Karpas-422 (cell line): Measurements from ENCODE around the gene FOXF1. TPM values are rescaled to one million over a fixed set of nuclear protein-coding genes. Genes with fewer than 3 reads are reported as not detected.

Experiments
- DNase-seq: peaks from one replicate; pipeline ENCODE4 v3.0.0-alpha.2; 2015
- H2AFZ ChIP-seq: fragments of 200-600 bp; sonication (generic); 2 replicates; pipeline ENCODE4 v1.6.1; 2014; ENCODE audit warnings: antibody characterized with exemption, low read length, mixed read lengths
- H3K27ac ChIP-seq: fragments of 200-600 bp; sonication (generic); 2 replicates; pipeline ENCODE4 v1.5.1; 2014; ENCODE audit warnings: mild to moderate bottlenecking, low read length, moderate library complexity
- H3K27me3 ChIP-seq: fragments of 200-600 bp; sonication (generic); 2 replicates; pipeline ENCODE4 v1.6.1; 2014; ENCODE audit warnings: low read length, mixed read lengths
- H3K36me3 ChIP-seq: fragments of 200-600 bp; sonication (generic); 2 replicates; pipeline ENCODE4 v1.6.1; 2014; ENCODE audit warnings: low read length, mixed read lengths; ENCODE audit not compliant: insufficient read depth
- H3K4me1 ChIP-seq: fragments of 200-600 bp; sonication (generic); 2 replicates; pipeline ENCODE4 v1.6.1; 2014; ENCODE audit warnings: mild to moderate bottlenecking, low read length, mixed read lengths
- H3K4me2 ChIP-seq: fragments of 200-600 bp; sonication (generic); 2 replicates; pipeline ENCODE4 v1.6.1; 2014; ENCODE audit warnings: low read length, low read depth, mild to moderate bottlenecking; ENCODE audit not compliant: poor library complexity, severe bottlenecking
- H3K4me3 ChIP-seq: fragments of 200-600 bp; sonication (generic); 2 replicates; pipeline ENCODE4 v1.5.1; 2014; ENCODE audit warnings: mild to moderate bottlenecking, antibody characterized with exemption, low read length, mixed read lengths
- H3K79me2 ChIP-seq: fragments of 200-600 bp; sonication (generic); 2 replicates; pipeline ENCODE4 v1.6.1; 2014; ENCODE audit warnings: mild to moderate bottlenecking, low read length, mixed read lengths
- H3K9ac ChIP-seq: fragments of 200-600 bp; sonication (generic); 2 replicates; pipeline ENCODE4 v1.6.0; 2014; ENCODE audit warnings: low read length
- H3K9me2 ChIP-seq: fragments of 200-600 bp; sonication (generic), shearing (Covaris generic); replicated peaks from 2 replicates; pipeline ENCODE4 v1.6.0; 2014; ENCODE audit warnings: mild to moderate bottlenecking, low read length, moderate library complexity; ENCODE audit not compliant: insufficient read depth
- H3K9me3 ChIP-seq: fragments of 300-700, 200-600 bp; sonication (generic); 2 replicates; pipeline ENCODE4 v1.6.1; 2014; ENCODE audit warnings: low read length, mixed read lengths
- H4K20me1 ChIP-seq: fragments of 200-600 bp; sonication (generic); 2 replicates; pipeline ENCODE4 v1.6.1; 2014; ENCODE audit warnings: mild to moderate bottlenecking, antibody characterized with exemption, low read length, low read depth; ENCODE audit not compliant: insufficient read depth
- total RNA-seq: library from RNA; depleted of rRNA; stranded (reverse); fragments of >200 nt; shearing (Covaris generic); gene quantifications from 2 replicates; pipeline ENCODE4 v1.2.3, GENCODE V29; 2014; ENCODE audit warnings: low replicate concordance; rRNA removed

The FOXF1 gene
- total RNA-seq, result not detected in 2 replicates

DNA sequence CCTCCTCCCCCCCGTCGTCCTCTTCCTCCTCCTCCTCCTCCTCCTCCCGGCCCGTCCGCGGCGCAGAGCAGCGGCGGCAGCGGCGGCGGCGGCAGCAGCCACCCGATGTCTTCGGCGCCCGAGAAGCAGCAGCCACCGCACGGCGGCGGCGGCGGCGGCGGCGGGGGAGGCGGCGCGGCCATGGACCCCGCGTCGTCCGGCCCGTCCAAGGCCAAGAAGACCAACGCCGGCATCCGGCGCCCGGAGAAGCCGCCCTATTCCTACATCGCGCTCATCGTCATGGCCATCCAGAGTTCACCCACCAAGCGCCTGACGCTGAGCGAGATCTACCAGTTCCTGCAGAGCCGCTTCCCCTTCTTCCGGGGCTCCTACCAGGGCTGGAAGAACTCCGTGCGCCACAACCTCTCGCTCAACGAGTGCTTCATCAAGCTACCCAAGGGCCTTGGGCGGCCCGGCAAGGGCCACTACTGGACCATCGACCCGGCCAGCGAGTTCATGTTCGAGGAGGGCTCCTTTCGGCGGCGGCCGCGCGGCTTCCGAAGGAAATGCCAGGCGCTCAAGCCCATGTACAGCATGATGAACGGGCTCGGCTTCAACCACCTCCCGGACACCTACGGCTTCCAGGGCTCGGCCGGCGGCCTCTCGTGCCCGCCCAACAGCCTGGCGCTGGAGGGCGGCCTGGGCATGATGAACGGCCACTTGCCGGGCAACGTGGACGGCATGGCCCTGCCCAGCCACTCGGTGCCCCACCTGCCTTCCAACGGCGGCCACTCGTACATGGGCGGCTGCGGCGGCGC is at the start of gene FOXF1:
TSS of gene FOXF1 (plus strand) at position 63 of the 797 bp plus-strand sequence. CDS start at position 106, 43 bp downstream.
- DNase-seq, result no peak
- Histone ChIP-seq H4K20me1 (no peaks in the 10 kb centered on the region), H3K9me3 (no peaks in the 10 kb centered on the region), H3K4me1 (no peaks in the 10 kb centered on the region), H3K27ac (no peak within 1 kb of the TSS), H3K9ac (no peak within 1 kb of the TSS), H3K4me3 (no peak within 1 kb of the TSS), H3K27me3 (no peaks in the 10 kb centered on the region), H3K36me3 (no peaks in the 10 kb centered on the region), H3K79me2 (no peaks in the 10 kb centered on the region), H2AFZ (no peak within 1 kb of the TSS), H3K9me2 (no peaks in the 10 kb centered on the region), H3K4me2 (no peak within 1 kb of the TSS)

DNA sequence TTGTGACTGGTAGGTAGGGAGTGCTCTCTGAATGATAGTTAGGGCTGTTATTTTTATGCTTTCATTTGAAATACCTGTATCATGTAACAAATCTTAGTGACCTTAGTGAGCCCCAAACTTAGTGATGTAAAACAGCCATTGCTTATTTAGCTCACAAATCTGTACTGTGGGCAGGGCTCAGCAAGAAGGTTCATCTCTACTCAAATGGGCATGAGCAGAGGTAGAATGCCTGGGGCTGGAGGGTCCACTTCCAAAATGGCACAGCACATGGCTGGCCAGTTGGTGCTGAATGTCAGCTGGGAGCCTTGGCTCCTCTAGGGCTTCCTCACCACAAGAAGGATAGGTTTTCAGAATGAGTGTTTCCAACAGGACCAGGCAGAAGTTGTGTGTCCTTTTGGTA is 49.3 kb upstream of the FOXF1 start:
- Histone ChIP-seq H3K4me3 (no peak overlapping the region), H4K20me1 (no peaks in the 10 kb centered on the region), H3K36me3 (no peaks in the 10 kb centered on the region), H3K4me1 (no peaks in the 10 kb centered on the region), H3K9me2 (no peaks in the 10 kb centered on the region), H3K9me3 (peaks cover 20% of the 10 kb centered on the region), H3K27ac (no peak overlapping the region), H3K27me3 (no peaks in the 10 kb centered on the region), H3K9ac (no peak overlapping the region), H3K4me2 (no peak overlapping the region), H2AFZ (no peak overlapping the region), H3K79me2 (no peaks in the 10 kb centered on the region)
- DNase-seq, result no peak

DNA sequence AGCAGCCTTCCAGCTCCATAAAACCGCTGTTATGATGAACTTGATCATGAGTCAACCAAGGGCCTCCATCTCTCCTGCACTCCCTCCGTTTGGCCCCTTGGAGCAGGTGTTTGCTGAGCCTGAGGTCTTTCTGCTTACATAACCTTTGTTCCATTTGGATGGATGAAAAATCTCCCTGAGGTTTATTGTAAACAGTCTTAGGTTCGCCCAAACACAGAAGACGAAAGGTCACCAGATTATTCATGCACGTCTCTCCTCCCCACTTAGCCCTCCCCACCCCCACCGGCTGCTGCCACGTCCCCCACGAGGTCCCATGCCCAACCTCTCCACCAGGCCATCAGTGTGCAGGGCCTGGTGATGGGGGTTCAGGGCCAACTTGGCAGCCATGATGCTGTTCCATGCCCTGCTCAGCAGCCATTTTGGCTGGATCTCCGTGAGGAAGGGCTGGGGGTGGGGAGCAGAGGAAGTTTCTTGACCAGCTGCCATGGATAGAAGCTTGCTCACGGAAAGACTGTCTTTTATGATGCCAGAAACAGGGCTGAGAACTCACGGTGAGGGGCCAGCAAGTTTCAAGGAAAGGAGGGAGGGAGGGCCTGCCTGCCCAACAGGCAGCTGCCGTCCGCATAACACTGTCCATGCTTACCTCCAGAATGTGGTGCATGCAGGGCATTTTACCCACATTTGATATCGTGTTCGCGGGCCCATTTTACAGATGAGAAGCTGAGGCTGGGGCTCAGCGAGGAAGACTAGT is 47.8 kb upstream of the FOXF1 start:
- Histone ChIP-seq H3K36me3 (no peaks in the 10 kb centered on the region), H2AFZ (no peak overlapping the region), H3K9me2 (no peaks in the 10 kb centered on the region), H3K4me1 (no peaks in the 10 kb centered on the region), H3K4me2 (no peak overlapping the region), H3K27me3 (no peaks in the 10 kb centered on the region), H3K79me2 (no peaks in the 10 kb centered on the region), H3K27ac (no peak overlapping the region), H4K20me1 (no peaks in the 10 kb centered on the region), H3K9ac (no peak overlapping the region), H3K4me3 (no peak overlapping the region), H3K9me3 (peaks cover 20% of the 10 kb centered on the region)
- no peak for DNase-seq

DNA sequence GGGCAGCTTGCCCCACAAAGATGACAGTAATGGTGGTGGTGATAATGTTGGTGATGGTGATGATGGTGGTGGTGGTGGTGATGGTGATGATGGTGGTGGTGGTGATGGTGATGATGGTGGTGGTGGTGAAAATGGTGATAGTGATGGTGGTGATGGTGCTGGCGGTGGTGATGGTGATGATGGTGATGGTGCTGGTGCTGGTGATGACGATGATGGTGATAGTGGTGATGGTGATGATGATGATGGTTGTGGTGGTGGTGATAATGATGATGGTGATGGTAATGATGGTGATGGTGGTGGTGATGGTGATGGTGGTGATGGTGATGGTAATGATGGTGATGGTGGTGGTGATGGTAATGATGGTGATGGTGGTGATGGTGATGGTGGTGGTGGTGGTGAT is 46.3 kb upstream of the FOXF1 start:
- H3K9ac ChIP-seq, result no peak overlapping the region
- H2AFZ ChIP-seq, result no peak overlapping the region
- no peak for DNase-seq
- no peaks in the 10 kb centered on the region for H3K9me2 ChIP-seq
- no peaks in the 10 kb centered on the region for H3K27me3 ChIP-seq
- H4K20me1 ChIP-seq, result no peaks in the 10 kb centered on the region
- H3K36me3 ChIP-seq, result no peaks in the 10 kb centered on the region
- H3K79me2 ChIP-seq, result no peaks in the 10 kb centered on the region
- no peaks in the 10 kb centered on the region for H3K4me1 ChIP-seq
- H3K4me3 ChIP-seq, result no peak overlapping the region
- H3K4me2 ChIP-seq, result no peak overlapping the region
- no peak overlapping the region for H3K27ac ChIP-seq
- H3K9me3 ChIP-seq, result peaks cover 20% of the 10 kb centered on the region

DNA sequence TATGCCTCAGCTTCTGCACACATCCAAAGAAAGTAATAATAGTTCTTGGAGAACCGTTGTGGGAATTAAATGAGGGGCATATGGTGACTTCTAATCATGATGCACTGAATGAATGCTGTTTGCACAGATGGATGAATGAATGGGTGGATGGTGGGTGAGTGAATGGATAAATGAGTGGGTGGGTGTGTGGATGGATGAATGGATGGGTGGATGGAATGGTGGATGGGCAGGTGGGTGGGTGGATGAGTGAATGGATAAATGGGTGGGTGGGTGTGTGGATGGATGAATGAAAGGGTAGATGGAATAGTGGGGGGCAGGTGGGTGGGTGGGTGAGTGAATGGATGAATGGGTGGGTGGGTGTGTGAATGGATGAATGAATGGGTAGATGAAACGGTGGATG is 44.9 kb upstream of the FOXF1 start:
- no peak overlapping the region for H3K27ac ChIP-seq
- H3K27me3 ChIP-seq, result no peaks in the 10 kb centered on the region
- no peak for DNase-seq
- H3K36me3 ChIP-seq, result no peaks in the 10 kb centered on the region
- H3K79me2 ChIP-seq, result no peaks in the 10 kb centered on the region
- peaks cover 20% of the 10 kb centered on the region for H3K9me3 ChIP-seq
- H3K4me2 ChIP-seq, result no peak overlapping the region
- H3K4me3 ChIP-seq, result no peak overlapping the region
- no peaks in the 10 kb centered on the region for H3K4me1 ChIP-seq
- no peak overlapping the region for H3K9ac ChIP-seq
- no peak overlapping the region for H2AFZ ChIP-seq
- H3K9me2 ChIP-seq, result no peaks in the 10 kb centered on the region
- no peaks in the 10 kb centered on the region for H4K20me1 ChIP-seq

DNA sequence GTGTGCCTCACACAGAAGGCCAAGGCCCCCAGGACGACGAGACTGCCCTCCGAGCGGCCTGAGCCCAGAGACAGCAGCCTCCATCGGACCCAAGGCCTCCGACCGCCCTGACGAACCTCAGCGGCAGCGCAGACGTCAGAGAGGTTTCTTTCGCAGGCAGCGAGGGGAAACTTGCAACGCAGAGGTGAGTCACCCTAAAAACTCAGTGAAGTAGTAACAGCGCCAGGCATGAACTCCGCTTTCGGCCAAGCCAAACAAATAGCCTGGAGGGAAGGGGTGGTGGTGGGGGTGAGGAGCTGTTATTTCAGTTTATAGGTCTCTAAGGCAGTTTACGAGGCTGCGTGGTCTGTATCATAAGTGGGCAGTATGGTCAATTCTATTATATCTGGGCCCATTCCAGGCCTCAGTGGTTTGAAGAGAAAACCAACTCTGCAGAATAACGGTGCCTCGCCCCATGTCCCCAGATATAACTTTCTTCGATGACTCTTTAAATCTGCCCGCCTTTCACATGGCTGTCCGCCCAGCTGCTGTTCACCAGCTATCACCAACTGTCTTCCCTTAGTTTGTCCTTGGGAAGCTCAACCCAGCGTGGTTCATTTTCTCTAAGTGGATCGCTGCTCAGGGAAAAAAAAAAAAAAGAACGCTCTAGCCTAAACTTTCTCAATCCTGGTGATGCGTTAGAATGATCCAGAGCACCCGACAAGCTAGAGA is 43.5 kb upstream of the FOXF1 start:
- no peaks in the 10 kb centered on the region for H3K9me2 ChIP-seq
- no peak overlapping the region for H2AFZ ChIP-seq
- H3K9ac ChIP-seq, result no peak overlapping the region
- H4K20me1 ChIP-seq, result no peaks in the 10 kb centered on the region
- no peaks in the 10 kb centered on the region for H3K79me2 ChIP-seq
- DNase-seq, result no peak
- H3K27me3 ChIP-seq, result no peaks in the 10 kb centered on the region
- no peak overlapping the region for H3K27ac ChIP-seq
- no peaks in the 10 kb centered on the region for H3K36me3 ChIP-seq
- no peak overlapping the region for H3K4me3 ChIP-seq
- H3K9me3 ChIP-seq, result peaks cover 12% of the 10 kb centered on the region
- no peak overlapping the region for H3K4me2 ChIP-seq
- H3K4me1 ChIP-seq, result no peaks in the 10 kb centered on the region

DNA sequence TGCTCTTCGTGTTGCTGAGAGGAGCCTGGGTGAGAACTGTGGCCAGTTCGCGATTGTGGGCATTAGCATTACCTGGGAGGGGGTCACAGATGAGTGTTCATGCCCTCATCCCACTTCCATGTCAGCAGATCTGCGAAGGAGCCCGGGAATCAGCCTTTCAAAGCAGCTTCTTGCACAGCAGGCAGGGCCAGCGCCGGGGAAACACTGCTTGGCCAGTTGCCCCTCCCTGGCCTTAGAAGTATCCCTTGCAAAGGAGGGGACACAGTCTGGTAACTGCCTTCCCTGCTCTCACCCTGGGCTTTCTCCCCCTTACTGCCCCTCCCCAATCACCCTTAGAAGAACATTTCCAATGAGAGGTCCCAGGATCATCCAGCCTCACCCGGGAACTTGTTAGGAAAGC is 42.8 kb upstream of the FOXF1 start:
- no peak overlapping the region for H3K4me2 ChIP-seq

DNA sequence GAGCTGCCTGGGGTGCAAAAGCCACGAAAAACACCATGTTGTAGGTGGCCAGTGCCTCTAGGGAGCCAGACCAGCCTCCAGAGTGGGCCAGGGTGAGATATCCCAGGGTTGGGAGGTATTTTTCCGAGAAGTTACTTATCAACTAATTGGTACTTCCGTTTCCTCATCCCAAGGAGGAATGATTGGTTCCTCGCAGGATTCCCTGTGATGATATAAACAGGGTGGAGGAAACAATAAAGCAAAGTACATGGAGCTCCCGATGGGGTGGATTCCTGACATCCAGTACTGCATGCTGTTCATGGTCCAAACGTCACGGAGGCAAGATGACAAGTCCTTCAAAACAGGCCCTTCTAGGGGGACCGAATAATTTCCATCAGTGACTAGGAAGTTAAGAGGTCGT is 39.4 kb upstream of the FOXF1 start:
- no peaks in the 10 kb centered on the region for H3K79me2 ChIP-seq
- H3K9ac ChIP-seq, result no peak overlapping the region
- H2AFZ ChIP-seq, result no peak overlapping the region
- H3K36me3 ChIP-seq, result no peaks in the 10 kb centered on the region
- no peaks in the 10 kb centered on the region for H3K27me3 ChIP-seq
- no peaks in the 10 kb centered on the region for H4K20me1 ChIP-seq
- H3K4me3 ChIP-seq, result no peak overlapping the region
- no peaks in the 10 kb centered on the region; the same call in 1 of the 2 replicates for H3K9me3 ChIP-seq
- no peaks in the 10 kb centered on the region for H3K9me2 ChIP-seq
- H3K27ac ChIP-seq, result no peak overlapping the region
- no peaks in the 10 kb centered on the region for H3K4me1 ChIP-seq
- H3K4me2 ChIP-seq, result no peak overlapping the region
- DNase-seq, result no peak

More for the DNA sequence above, 42.8 kb upstream of the FOXF1 start:
- H3K9me2 ChIP-seq, result no peaks in the 10 kb centered on the region
- no peaks in the 10 kb centered on the region for H3K27me3 ChIP-seq
- no peaks in the 10 kb centered on the region for H3K79me2 ChIP-seq
- H3K9ac ChIP-seq, result no peak overlapping the region
- H3K4me3 ChIP-seq, result no peak overlapping the region
- no peaks in the 10 kb centered on the region for H4K20me1 ChIP-seq
- no peaks in the 10 kb centered on the region for H3K36me3 ChIP-seq
- H3K27ac ChIP-seq, result no peak overlapping the region
- no peak overlapping the region for H2AFZ ChIP-seq
- H3K4me1 ChIP-seq, result no peaks in the 10 kb centered on the region
- H3K9me3 ChIP-seq, result peaks cover 12% of the 10 kb centered on the region
- DNase-seq, result no peak
